Panc1 (cell line): ENCODE data around the gene OR2M4. TPM values are rescaled to one million over a fixed set of nuclear protein-coding genes. Genes with fewer than 3 reads are reported as not detected.

Source experiments
- ATAC-seq: fragments of 200-7000 bp; cut with Tn5 transposase; 2 replicates; pipeline ENCODE4 v1.9.1; 2020; ENCODE audit warnings: mild to moderate bottlenecking, moderate library complexity
- BruUV-seq: library from RNA; stranded (reverse); fragments of 400-500 nt; replicated peaks from 2 replicates; lab custom pipeline; 2021; lab: Mats Ljungman, UMichigan
- CTCF ChIA-PET: fragments of 300-600 bp; sonication (Branson Sonifier 250); formaldehyde crosslinking; loops from one replicate; lab custom pipeline; 2022; ENCODE audit warnings: antibody characterized with exemption; lab: Charles Lee
- POLR2A ChIA-PET: fragments of 300-600 bp; sonication (Branson Sonifier 250); formaldehyde crosslinking; loops from one replicate; lab custom pipeline; 2022; ENCODE audit warnings: antibody characterized with exemption; lab: Charles Lee
- DNase-seq: peaks from one replicate; pipeline ENCODE4 v3.0.0-alpha.2; 2010; ENCODE audit warnings: low read depth, low spot score
- H3K27ac ChIP-seq: 2 replicates; pipeline ENCODE4 v1.5.1; 2011; ENCODE audit warnings: mild to moderate bottlenecking, low read length, inconsistent platforms
- H3K27me3 ChIP-seq: fragments of 200-500 bp; sonication (Bioruptor generic); 2 replicates; pipeline ENCODE4 v1.6.0; 2014; ENCODE audit warnings: low read length, inconsistent platforms; ENCODE audit not compliant: control insufficient read depth, insufficient read depth
- H3K36me3 ChIP-seq: fragments of 200-500 bp; sonication (Bioruptor generic); 2 replicates; pipeline ENCODE4 v1.5.1; 2014; ENCODE audit warnings: inconsistent platforms, mild to moderate bottlenecking, low read length, moderate library complexity; ENCODE audit not compliant: control insufficient read depth, insufficient read depth
- H3K4me1 ChIP-seq: 2 replicates; pipeline ENCODE4 v1.5.1; 2011; ENCODE audit warnings: inconsistent platforms, mild to moderate bottlenecking, low read length, moderate library complexity; ENCODE audit not compliant: control insufficient read depth, insufficient read depth
- H3K4me3 ChIP-seq, 2 experiments: 2 replicates each; pipeline ENCODE4 v1.5.1; 2011 to 2012; ENCODE audit warnings: low read depth in 2 of 2, low read length in 2 of 2, mild to moderate bottlenecking in 2 of 2, inconsistent platforms in 1 of 2, moderate library complexity in 1 of 2
- H3K9me3 ChIP-seq: fragments of 200-500 bp; sonication (Bioruptor generic); 2 replicates; pipeline ENCODE4 v1.5.1; 2014; ENCODE audit warnings: low read depth, mild to moderate bottlenecking, inconsistent platforms, low read length, moderate library complexity; ENCODE audit not compliant: control insufficient read depth, insufficient read depth
- CTCF ChIP-seq: fragments of 450-650 bp; IDR thresholded peaks from 2 replicates; pipeline ENCODE4 v1.5.1; 2017; ENCODE audit warnings: mild to moderate bottlenecking
- POLR2AphosphoS5 ChIP-seq: IDR thresholded peaks from 2 replicates; pipeline ENCODE4 v1.6.1; 2012; ENCODE audit warnings: mild to moderate bottlenecking, low read depth, low read length, moderate library complexity
- REST ChIP-seq, 2 experiments: IDR thresholded peaks; 2 replicates each; pipeline ENCODE4 v1.6.1; 2011 to 2012; ENCODE audit warnings: low read depth in 2 of 2, control low read depth in 1 of 2, low read length in 1 of 2, mild to moderate bottlenecking in 1 of 2, moderate library complexity in 1 of 2; ENCODE audit not compliant: insufficient read depth in 1 of 2
- SIN3A ChIP-seq: IDR thresholded peaks from 2 replicates; pipeline ENCODE4 v1.6.1; 2012; ENCODE audit warnings: low read depth, mild to moderate bottlenecking, low read length, moderate library complexity, borderline replicate concordance; ENCODE audit not compliant: insufficient read depth
- TCF7L2 ChIP-seq: IDR thresholded peaks from 2 replicates; pipeline ENCODE4 v1.6.1; 2011; ENCODE audit warnings: mild to moderate bottlenecking, low read depth, low read length, inconsistent platforms
- in situ Hi-C: cut with HindIII; loops from 2 replicates; pipeline ENCODE4 v1.10.0; 2016; ENCODE audit warnings: low sequenced_read_pairs, low pct_unique_long_range_greater_than_20kb
- intact Hi-C: fragments of 100-400 bp; cut with micrococcal nuclease; formaldehyde crosslinking; loops from one replicate; pipeline ENCODE4 v1.10.0; 2022; ENCODE audit not compliant: unreplicated experiment
- total RNA-seq: library from RNA; stranded (reverse); gene quantifications from one replicate; pipeline ENCODE4 v1.2.1, GENCODE V29; 2021; ENCODE audit not compliant: unreplicated experiment

The OR2M4 gene
- total RNA-seq, 1 experiment from 2014 or later = not detected

GRCh38 chr1:248288391-248288790, 57.2 kb downstream of the OR2M4 start:
- no TSS peak for BruUV-seq
- POLR2A ChIA-PET = no interaction called here
- intact Hi-C loops = no loop called here

More at GRCh38 chr1:248288391-248288790, 57.2 kb downstream of the OR2M4 start:
- Histone ChIP-seq H3K27ac (no peak overlapping the region), H3K9me3 (no peaks in the 10 kb centered on the region), H3K4me1 (no peaks in the 10 kb centered on the region), H3K36me3 (no peaks in the 10 kb centered on the region), H3K27me3 (no peaks in the 10 kb centered on the region), H3K4me3 (no peak overlapping the region)
- ATAC-seq (no peak), DNase-seq (no peak)
- TF ChIP-seq REST (IDR thresholded peaks at IDR 0.05; ENCODE audit: insufficient read depth in 1 of 2, low read depth in 2 of 2, low read length in 1 of 2) (no peak), CTCF (no peak), SIN3A (no peak), TCF7L2 (no peak), POLR2AphosphoS5 (no peak)
- in situ Hi-C loops = no loop called here
- CTCF ChIA-PET = no interaction called here

Other genes starting within 250 kb of the OR2M4 start
- gene OR2L5, start 217.8 kb upstream of the OR2M4 start, total RNA-seq = not detected
- not detected for gene OR2L2, start 201.3 kb upstream of the OR2M4 start, total RNA-seq
- not detected for gene OR2L3, start 184.6 kb upstream of the OR2M4 start, total RNA-seq
- not detected for gene OR2L13, start 136.2 kb upstream of the OR2M4 start, total RNA-seq
- not detected for gene OR2M5, start 86.3 kb upstream of the OR2M4 start, total RNA-seq
- not detected for gene OR2M2, start 56.6 kb upstream of the OR2M4 start, total RNA-seq
- gene OR2M3, start 34.2 kb upstream of the OR2M4 start, total RNA-seq = not detected
- not detected for gene OR2T33, start 46.6 kb downstream of the OR2M4 start, total RNA-seq
- gene OR2T12, start 72.0 kb downstream of the OR2M4 start, total RNA-seq = not detected
- gene OR2M7, start 93.2 kb downstream of the OR2M4 start, total RNA-seq = not detected
- not detected for gene OR14C36, start 117.4 kb downstream of the OR2M4 start, total RNA-seq
- gene OR2T4, start 130.2 kb downstream of the OR2M4 start, total RNA-seq = not detected
- gene OR2T6, start 144.3 kb downstream of the OR2M4 start, total RNA-seq = not detected
- gene OR2T1, start 171.6 kb downstream of the OR2M4 start, total RNA-seq = not detected
- not detected for gene OR2T2, start 214.2 kb downstream of the OR2M4 start, total RNA-seq
- not detected for gene OR2T3, start 241.9 kb downstream of the OR2M4 start, total RNA-seq